ENCODE data around the gene TRAPPC3L. TPM values are rescaled to one million over a fixed set of nuclear protein-coding genes. Genes with fewer than 3 reads are reported as not detected.
A peak's percentile ranks its signal among the peaks of the same experiment; 100 is the strongest.

The TRAPPC3L gene
- total RNA-seq, 1 donor from 2014 or later, result not detected

- DNase-seq, result no peak
- no peaks in the 10 kb centered on the region for H3K36me3 ChIP-seq
- H3K27ac ChIP-seq (replicated peaks), result no peak overlapping the region
- H3K27me3 ChIP-seq (ENCODE audit: low read depth), result no peaks in the 10 kb centered on the region
- H3K9me3 ChIP-seq (replicated peaks), result no peaks in the 10 kb centered on the region
- intact Hi-C loops (cut with micrococcal nuclease), result no loop called here
- H3K4me1 ChIP-seq, result no peaks in the 10 kb centered on the region
- H3K4me3 ChIP-seq, result no peak overlapping the region
- no peak for TF ChIP-seq CTCF (IDR thresholded peaks at IDR 0.05; ENCODE audit: borderline replicate concordance)
Measured at GRCh38 chr6:116550796-116551195, 5.3 kb upstream of the TRAPPC3L start.

- Histone ChIP-seq H3K4me3 (no peak overlapping the region), H3K27ac (replicated peaks) (no peak overlapping the region), H3K9me3 (replicated peaks) (no peaks in the 10 kb centered on the region), H3K27me3 (ENCODE audit: low read depth) (no peaks in the 10 kb centered on the region), H3K4me1 (no peaks in the 10 kb centered on the region), H3K36me3 (no peaks in the 10 kb centered on the region)
- no peak for TF ChIP-seq CTCF (IDR thresholded peaks at IDR 0.05; ENCODE audit: borderline replicate concordance)
- DNase-seq, result no peak
- intact Hi-C loops (cut with micrococcal nuclease), result no loop called here
Measured at GRCh38 chr6:116547358-116547757, 1.9 kb upstream of the TRAPPC3L start.

GRCh38 chr6:116543149-116543548 lies 2.3 kb downstream of the TRAPPC3L start:
- Histone ChIP-seq H3K4me1 (no peaks in the 10 kb centered on the region), H3K4me3 (no peak overlapping the region), H3K9me3 (replicated peaks) (no peaks in the 10 kb centered on the region), H3K27ac (replicated peaks) (no peak overlapping the region), H3K36me3 (no peaks in the 10 kb centered on the region), H3K27me3 (ENCODE audit: low read depth) (peaks cover 3% of the 10 kb centered on the region)
- no peak for DNase-seq
- no peak for TF ChIP-seq CTCF (IDR thresholded peaks at IDR 0.05; ENCODE audit: borderline replicate concordance)
- intact Hi-C loops (cut with micrococcal nuclease), result no loop called here

GRCh38 chr6:116542426-116542825 lies 3.1 kb downstream of the TRAPPC3L start:
- Histone ChIP-seq H3K9me3 (replicated peaks) (no peaks in the 10 kb centered on the region), H3K27me3 (ENCODE audit: low read depth) (peaks cover 3% of the 10 kb centered on the region), H3K4me1 (no peaks in the 10 kb centered on the region), H3K27ac (replicated peaks) (no peak overlapping the region), H3K4me3 (no peak overlapping the region), H3K36me3 (no peaks in the 10 kb centered on the region)
- DNase-seq, result no peak
- intact Hi-C loops (cut with micrococcal nuclease), result no loop called here
- TF ChIP-seq CTCF (IDR thresholded peaks at IDR 0.05; ENCODE audit: borderline replicate concordance), result no peak

- Histone ChIP-seq H3K36me3 (no peaks in the 10 kb centered on the region), H3K4me3 (no peak overlapping the region), H3K27me3 (ENCODE audit: low read depth) (no peaks in the 10 kb centered on the region), H3K9me3 (replicated peaks) (no peaks in the 10 kb centered on the region), H3K4me1 (peaks cover 6% of the 10 kb centered on the region), H3K27ac (replicated peaks) (no peak overlapping the region)
- intact Hi-C loops (cut with micrococcal nuclease), result no loop called here
- no peak for DNase-seq
- peak; percentile 83 for TF ChIP-seq CTCF (IDR thresholded peaks at IDR 0.05; ENCODE audit: borderline replicate concordance)
Measured at GRCh38 chr6:116536216-116536621, 9.3 kb downstream of the TRAPPC3L start.

GRCh38 chr6:116535109-116535508 lies 10.4 kb downstream of the TRAPPC3L start:
- no peak for DNase-seq
- intact Hi-C loops (cut with micrococcal nuclease), result no loop called here

More at GRCh38 chr6:116535109-116535508, 10.4 kb downstream of the TRAPPC3L start:
- Histone ChIP-seq H3K4me3 (no peak overlapping the region), H3K27ac (replicated peaks) (no peak overlapping the region), H3K9me3 (replicated peaks) (no peaks in the 10 kb centered on the region), H3K36me3 (no peaks in the 10 kb centered on the region), H3K27me3 (ENCODE audit: low read depth) (no peaks in the 10 kb centered on the region), H3K4me1 (peaks cover 6% of the 10 kb centered on the region)
- no peak for TF ChIP-seq CTCF (IDR thresholded peaks at IDR 0.05; ENCODE audit: borderline replicate concordance)
